ENCODE results near the gene MTFMT.

The MTFMT gene

GRCh38 chr15:65058394-65059368 lies 29.2 kb upstream of the MTFMT start:
- Histone ChIP-seq H3K9ac (no peak overlapping the region), H3K36me3 (no peaks in the 10 kb centered on the region), H3K4me1 (peaks cover 14 to 32% (median 19%) of the 10 kb centered on the region in 10 experiments), H3K4me2 (no peak overlapping the region), H4K20me1 (peaks cover 0 to 4% (median 0%) of the 10 kb centered on the region in 11 experiments; a peak in 1 of 22 replicates), H3K9me3 (replicated peaks in 1 of 11) (no peaks in the 10 kb centered on the region), H3K27me3 (no peaks in the 10 kb centered on the region), H3K27ac (no peak overlapping the region), H3K4me3 (no peak overlapping the region)
- no peak for TF ChIP-seq Cebpa-rat (IDR thresholded peaks at IDR 0.05)

GRCh38 chr15:65057549-65057940 lies 28.1 kb upstream of the MTFMT start:
- H3K9ac ChIP-seq, result no peak overlapping the region
- H3K4me3 ChIP-seq, result no peak overlapping the region
- H3K9me3 ChIP-seq (replicated peaks in 1 of 11), result no peaks in the 10 kb centered on the region
- H3K27me3 ChIP-seq, result no peaks in the 10 kb centered on the region
- H4K20me1 ChIP-seq, result peaks cover 0 to 4% (median 0%) of the 10 kb centered on the region in 11 experiments; a peak in 1 of 22 replicates
- H3K36me3 ChIP-seq, result no peaks in the 10 kb centered on the region
- H3K27ac ChIP-seq, result no peak overlapping the region
- no peak for TF ChIP-seq Cebpa-rat (IDR thresholded peaks at IDR 0.05)
- peaks cover 14 to 32% (median 20%) of the 10 kb centered on the region in 10 experiments for H3K4me1 ChIP-seq
- H3K4me2 ChIP-seq, result no peak overlapping the region

GRCh38 chr15:65056868-65057548 lies 27.6 kb upstream of the MTFMT start:
- peaks cover 14 to 32% (median 20%) of the 10 kb centered on the region in 10 experiments for H3K4me1 ChIP-seq
- no peak for TF ChIP-seq Cebpa-rat (IDR thresholded peaks at IDR 0.05)
- no peak overlapping the region for H3K27ac ChIP-seq
- H3K4me3 ChIP-seq, result no peak overlapping the region
- no peaks in the 10 kb centered on the region for H3K36me3 ChIP-seq
- no peak overlapping the region for H3K9ac ChIP-seq
- no peaks in the 10 kb centered on the region for H3K27me3 ChIP-seq
- H3K9me3 ChIP-seq (replicated peaks in 1 of 11), result no peaks in the 10 kb centered on the region
- H4K20me1 ChIP-seq, result peaks cover 0 to 4% (median 0%) of the 10 kb centered on the region in 11 experiments; a peak in 1 of 22 replicates
- H3K4me2 ChIP-seq, result 0 out of 22 replicates have a peak overlapping the region, but pooled peaks of 1 of the 11 experiments have one; percentile 16

- Histone ChIP-seq H3K9ac (peak overlapping the region in 3 of 11 experiments; percentile 32 to 35 (median 32); a peak in 2 of 22 replicates), H3K36me3 (no peaks in the 10 kb centered on the region), H3K4me2 (peak overlapping the region in 9 of 11 experiments; percentile 31 to 65 (median 57); a peak in 18 of 22 replicates), H4K20me1 (peaks cover 0 to 4% (median 0%) of the 10 kb centered on the region in 11 experiments; a peak in 1 of 22 replicates), H3K27ac (no peak overlapping the region), H3K9me3 (replicated peaks in 1 of 11) (no peaks in the 10 kb centered on the region), H3K27me3 (no peaks in the 10 kb centered on the region), H3K4me3 (no peak overlapping the region), H3K4me1 (peaks cover 14 to 32% (median 20%) of the 10 kb centered on the region in 10 experiments)
- no peak for TF ChIP-seq Cebpa-rat (IDR thresholded peaks at IDR 0.05)
These were observed 26.7 kb upstream of the MTFMT start for GRCh38 chr15:65056106-65056505.

GRCh38 chr15:65055201-65055870 lies 25.9 kb upstream of the MTFMT start:
- peak overlapping the region in 7 of 11 experiments; percentile 25 to 43 (median 35); a peak in 8 of 22 replicates for H3K9ac ChIP-seq
- H3K27ac ChIP-seq, result peak overlapping the region in 3 of 11 experiments; percentile 3 to 20 (median 13); a peak in 2 of 22 replicates
- no peaks in the 10 kb centered on the region for H3K27me3 ChIP-seq
- no peak overlapping the region for H3K4me3 ChIP-seq
- H3K4me2 ChIP-seq, result peak overlapping the region; percentile 25 to 65 (median 50); a peak in 21 of 22 replicates
- H4K20me1 ChIP-seq, result peaks cover 0 to 4% (median 0%) of the 10 kb centered on the region in 11 experiments; a peak in 1 of 22 replicates
- no peaks in the 10 kb centered on the region for H3K9me3 ChIP-seq (replicated peaks in 1 of 11)
- peaks cover 17 to 34% (median 23%) of the 10 kb centered on the region in 10 experiments for H3K4me1 ChIP-seq
- no peak for TF ChIP-seq Cebpa-rat (IDR thresholded peaks at IDR 0.05)
- no peaks in the 10 kb centered on the region for H3K36me3 ChIP-seq

- Histone ChIP-seq H3K4me2 (peak overlapping the region in 10 of 11 experiments; percentile 25 to 65 (median 54); a peak in 17 of 22 replicates), H3K9me3 (replicated peaks in 1 of 11) (no peaks in the 10 kb centered on the region), H3K36me3 (no peaks in the 10 kb centered on the region), H3K27ac (peak overlapping the region in 4 of 11 experiments; percentile 3 to 20 (median 12); a peak in 1 of 22 replicates), H3K9ac (peak overlapping the region in 6 of 11 experiments; percentile 25 to 43 (median 36); a peak in 3 of 22 replicates), H3K4me1 (peaks cover 25 to 42% (median 31%) of the 10 kb centered on the region in 10 experiments), H4K20me1 (peaks cover 0 to 4% (median 0%) of the 10 kb centered on the region in 11 experiments; a peak in 1 of 22 replicates), H3K27me3 (no peaks in the 10 kb centered on the region), H3K4me3 (no peak overlapping the region)
- TF ChIP-seq Cebpa-rat (IDR thresholded peaks at IDR 0.05), result no peak
These were observed 25.1 kb upstream of the MTFMT start for GRCh38 chr15:65054333-65055200.

GRCh38 chr15:65052956-65053355 lies 23.5 kb upstream of the MTFMT start:
- H3K27ac ChIP-seq, result no peak overlapping the region
- no peaks in the 10 kb centered on the region for H3K9me3 ChIP-seq (replicated peaks in 1 of 11)
- H3K9ac ChIP-seq, result peak overlapping the region in 1 of 11 experiments; percentile 9; a peak in 1 of 22 replicates
- no peak overlapping the region for H3K4me3 ChIP-seq
- no peaks in the 10 kb centered on the region for H3K27me3 ChIP-seq
- no peak overlapping the region for H3K4me2 ChIP-seq
- no peak for TF ChIP-seq Cebpa-rat (IDR thresholded peaks at IDR 0.05)
- H4K20me1 ChIP-seq, result peaks cover 0 to 4% (median 0%) of the 10 kb centered on the region in 11 experiments; a peak in 1 of 22 replicates
- no peaks in the 10 kb centered on the region for H3K36me3 ChIP-seq
- peaks cover 27 to 49% (median 39%) of the 10 kb centered on the region in 10 experiments for H3K4me1 ChIP-seq
